Head of caudate nucleus (tissue), 42 donors: ENCODE measurements around the gene TNFRSF11A.

Experiments
- DNase-seq, 42 donors: peaks; one replicate each; pipeline versions ENCODE4 v3.0.0 to v3.0.0-alpha.2; 2020 to 2021; ENCODE audit warnings: mixed read lengths in 7 of 42
- intact Hi-C: fragments of 100-400 bp; cut with DNase I; formaldehyde crosslinking; loops from one replicate; pipeline ENCODE4 v1.15.0; 2022

TNFRSF11A gene

DNA sequence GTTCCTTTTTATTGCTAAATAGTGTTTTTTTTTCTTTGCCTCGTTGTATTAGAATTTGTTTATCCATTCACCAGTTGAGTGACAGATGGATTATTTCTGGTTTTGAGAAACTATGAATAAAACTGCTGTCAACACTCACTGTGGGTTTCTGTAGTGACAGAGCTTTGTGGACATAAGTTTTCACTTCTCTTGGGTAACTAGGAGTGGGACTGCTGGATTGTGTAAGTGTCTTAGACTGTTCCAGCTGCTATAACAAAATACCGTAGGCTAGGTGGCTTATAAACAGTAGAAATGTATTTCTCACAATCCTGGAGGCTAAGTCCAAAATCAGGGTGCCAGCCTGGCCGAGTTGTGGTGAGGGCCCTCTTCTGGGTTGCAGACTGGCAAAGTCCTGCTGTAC is 71.9 kb downstream of the TNFRSF11A start:
- no peak for DNase-seq

DNA sequence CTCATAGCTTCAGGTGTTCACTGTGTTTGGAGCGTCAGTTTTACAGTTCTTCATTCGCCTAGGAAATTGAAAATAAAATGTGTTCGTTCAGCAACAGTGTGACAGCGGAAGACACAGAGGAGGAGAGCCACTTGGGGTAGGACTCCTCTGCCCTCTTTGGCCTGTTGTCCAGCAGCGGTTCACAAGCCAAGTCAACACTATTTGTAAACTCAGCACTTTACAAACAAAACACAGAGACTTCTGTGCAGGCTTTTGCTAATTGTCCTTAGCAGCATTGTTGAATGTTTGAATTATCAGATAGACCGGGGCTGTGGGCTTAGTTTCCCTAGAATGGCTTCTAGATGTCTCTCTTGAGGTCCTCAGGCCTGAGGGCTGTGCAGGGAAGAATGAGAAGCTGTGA is 73.2 kb downstream of the TNFRSF11A start:
- DNase-seq = no peak
- intact Hi-C loops = no loop called here

More for the DNA sequence above, 71.9 kb downstream of the TNFRSF11A start:
- intact Hi-C loops = no loop called here

- intact Hi-C loops = no loop called here
- DNase-seq = no peak
These were observed 74.2 kb downstream of the TNFRSF11A start for GRCh38 chr18:62399276-62399675.

- no peak for DNase-seq
- intact Hi-C loops = no loop called here
These were observed 74.7 kb downstream of the TNFRSF11A start for GRCh38 chr18:62399781-62400308.

- intact Hi-C loops = no loop called here
- DNase-seq = no peak
These were observed 75.8 kb downstream of the TNFRSF11A start for GRCh38 chr18:62400916-62401315.

GRCh38 chr18:62402342-62402948 is 77.3 kb downstream of the TNFRSF11A start:
- no peak for DNase-seq
- intact Hi-C loops = no loop called here

DNA sequence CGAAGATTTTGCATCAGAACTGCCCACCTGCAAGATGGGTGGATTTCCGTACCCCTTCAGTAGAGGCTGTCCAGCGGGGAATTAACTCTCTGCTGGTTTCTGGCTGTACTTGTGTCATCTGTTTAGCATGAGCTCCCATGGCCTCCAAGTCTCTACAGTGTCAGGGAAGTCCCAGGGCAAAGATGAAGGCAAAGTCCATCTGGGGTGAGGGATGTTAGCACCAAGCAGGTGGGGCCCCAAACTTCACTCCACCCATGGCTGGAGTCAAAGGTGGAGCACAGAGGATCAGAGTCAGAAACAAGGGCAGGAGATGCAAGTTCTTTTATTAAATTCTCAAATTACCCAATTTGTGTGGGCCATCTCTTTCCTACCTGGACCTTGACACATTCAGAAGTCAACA is 78.0 kb downstream of the TNFRSF11A start:
- intact Hi-C loops = no loop called here
- DNase-seq = no peak

GRCh38 chr18:62404881-62405280 is 79.8 kb downstream of the TNFRSF11A start:
- intact Hi-C loops = no loop called here
- no peak for DNase-seq

DNA sequence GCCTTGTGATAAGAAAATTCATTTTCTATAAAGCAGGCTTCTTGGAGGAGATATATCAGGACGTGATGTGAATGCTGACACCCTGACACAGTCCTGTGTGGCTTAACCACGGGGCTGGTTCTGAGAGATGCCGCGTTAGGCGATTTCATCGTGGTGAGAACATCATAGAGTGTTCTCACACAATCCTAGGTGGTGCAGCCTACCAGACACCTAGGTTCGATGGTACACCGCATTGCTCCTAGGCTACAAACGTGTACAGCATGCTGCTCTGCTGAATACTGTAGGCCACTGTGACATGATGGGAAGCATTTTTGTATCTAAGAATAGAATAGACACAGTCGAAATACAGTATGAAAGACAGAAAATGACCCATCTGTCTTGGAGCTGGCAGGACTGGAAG is 82.5 kb downstream of the TNFRSF11A start:
- intact Hi-C loops = no loop called here
- DNase-seq = no peak

DNA sequence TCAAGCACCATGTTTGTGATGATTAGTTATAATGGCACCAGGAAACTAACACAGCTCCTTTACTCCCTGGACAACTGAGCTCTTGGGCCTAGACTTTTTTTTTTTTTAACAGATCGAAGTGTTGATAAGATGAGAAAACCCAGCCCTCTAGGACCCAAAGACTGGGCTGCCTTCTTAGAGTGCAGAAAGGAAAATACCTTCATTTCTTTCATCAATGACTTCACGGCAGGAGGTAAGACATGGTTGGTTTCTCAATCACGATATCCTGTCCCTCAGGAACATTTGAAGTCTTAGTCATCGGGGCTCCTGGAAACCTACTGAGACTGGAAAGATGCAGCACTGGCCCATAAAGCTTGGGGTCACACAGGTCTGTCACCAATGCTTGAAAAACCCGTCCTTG is 84.7 kb downstream of the TNFRSF11A start:
- no peak for DNase-seq
- intact Hi-C loops = no loop called here

GRCh38 chr18:62412231-62412979 is 87.3 kb downstream of the TNFRSF11A start:
- no peak for DNase-seq

DNA sequence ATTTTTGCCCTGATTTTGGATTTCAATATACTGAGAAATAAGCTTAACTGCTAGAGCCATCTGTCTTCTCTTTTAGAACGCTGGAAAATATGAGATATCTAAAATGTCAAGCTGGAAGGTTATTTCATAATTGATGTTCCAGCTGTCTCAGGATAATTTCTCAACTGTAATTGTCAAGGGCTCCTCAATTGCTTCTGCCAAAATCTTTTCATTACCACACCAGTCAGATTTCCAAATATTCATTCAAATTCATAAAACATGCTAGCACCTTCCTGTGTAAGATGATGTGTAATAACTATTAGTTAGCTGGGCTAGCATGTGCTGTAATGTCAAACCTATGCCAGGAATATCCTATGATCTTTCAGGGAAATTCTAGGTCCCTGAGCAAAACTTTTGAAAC is 88.1 kb downstream of the TNFRSF11A start:
- no peak for DNase-seq

More at GRCh38 chr18:62412231-62412979, 87.3 kb downstream of the TNFRSF11A start:
- intact Hi-C loops = no loop called here

GRCh38 chr18:62418258-62418657 is 93.1 kb downstream of the TNFRSF11A start:
- no peak for DNase-seq
- intact Hi-C loops = no loop called here

More for the DNA sequence above, 88.1 kb downstream of the TNFRSF11A start:
- intact Hi-C loops = no loop called here

- intact Hi-C loops = no loop called here
- DNase-seq = no peak
These were observed 95.0 kb downstream of the TNFRSF11A start for GRCh38 chr18:62420151-62420512.

DNA sequence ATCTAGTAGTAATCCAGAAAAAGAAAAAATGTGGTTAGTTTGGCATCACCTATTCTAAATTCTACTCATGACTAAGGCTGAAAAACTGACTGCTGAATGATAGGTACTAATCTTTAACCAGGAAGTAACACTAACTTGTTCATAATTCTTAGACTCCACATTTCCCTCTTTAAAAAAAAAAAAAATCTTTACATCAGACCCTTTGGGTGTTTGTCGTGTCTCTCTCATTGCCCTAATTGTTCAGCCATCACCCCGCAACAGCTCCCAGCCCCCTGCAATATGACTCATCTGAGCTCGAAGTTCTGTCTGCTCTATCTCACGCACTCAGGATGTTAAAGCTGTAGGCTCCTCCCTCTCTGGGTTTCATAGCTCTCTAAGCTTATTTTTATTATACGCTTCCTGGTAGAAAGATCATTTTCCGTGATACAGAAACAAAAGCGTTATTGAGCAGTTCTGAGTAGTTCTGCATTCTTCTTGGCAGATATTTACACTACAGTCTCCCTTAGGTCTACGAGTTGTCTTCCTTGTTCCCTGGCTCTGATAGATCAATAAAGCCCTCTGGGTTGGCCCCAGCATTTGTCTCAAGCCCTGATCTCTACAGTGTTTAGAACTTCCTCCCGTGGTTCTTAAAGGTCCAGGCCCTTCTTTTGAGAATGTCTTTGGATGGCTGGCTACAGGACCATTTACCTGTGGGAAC is 95.6 kb downstream of the TNFRSF11A start:
- peak in 30 of 42 donors; percentile 8 to 72 (median 41) for DNase-seq
- intact Hi-C loops = no loop called here

DNA sequence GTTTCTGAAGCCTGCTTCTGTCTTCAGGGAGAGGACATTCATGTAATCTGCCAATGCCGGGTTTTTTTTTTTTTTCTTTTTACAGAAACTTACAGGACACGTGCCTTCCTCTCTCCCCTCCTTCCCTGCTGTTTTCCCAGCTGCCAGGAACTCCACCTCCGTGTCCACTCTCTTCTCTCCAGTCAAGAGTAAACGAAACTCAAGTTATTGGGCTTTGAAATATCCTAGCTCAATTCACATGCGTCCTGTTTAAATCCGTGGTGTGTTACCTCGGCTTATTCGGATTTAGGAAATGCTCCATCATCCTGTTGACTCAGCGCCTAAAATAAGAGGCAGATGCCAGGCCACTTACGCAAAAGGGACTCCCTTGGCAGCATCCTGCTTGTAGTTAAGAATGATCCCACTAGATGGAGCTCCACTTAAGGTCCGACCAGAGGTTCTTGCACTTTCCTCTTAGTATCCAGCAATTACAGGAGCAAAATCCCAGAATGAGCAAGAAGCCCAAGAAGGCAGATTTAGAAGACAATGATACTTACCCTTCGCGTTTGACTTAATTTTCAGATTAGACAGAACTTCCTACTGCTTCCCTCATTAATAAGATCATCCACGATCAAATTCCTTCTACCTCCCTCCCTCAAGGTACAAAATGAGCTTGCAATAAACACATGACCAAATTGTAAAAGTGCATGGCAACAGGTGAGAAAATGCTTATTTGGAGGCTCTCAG is 100.5 kb downstream of the TNFRSF11A start:
- DNase-seq = peak; percentile 10 to 92 (median 67)
- intact Hi-C loops = loop anchor here (2.0 to 5.0 kb wide), 2 partner anchors 102 to 159 kb away; no protein-coding TSS in a partner anchor

- no peak for DNase-seq
- intact Hi-C loops = loop anchor here (5.0 kb wide), 1 partner anchor 101 kb away; no protein-coding TSS in a partner anchor
These were observed 101.0 kb downstream of the TNFRSF11A start for GRCh38 chr18:62426191-62426488.

DNA sequence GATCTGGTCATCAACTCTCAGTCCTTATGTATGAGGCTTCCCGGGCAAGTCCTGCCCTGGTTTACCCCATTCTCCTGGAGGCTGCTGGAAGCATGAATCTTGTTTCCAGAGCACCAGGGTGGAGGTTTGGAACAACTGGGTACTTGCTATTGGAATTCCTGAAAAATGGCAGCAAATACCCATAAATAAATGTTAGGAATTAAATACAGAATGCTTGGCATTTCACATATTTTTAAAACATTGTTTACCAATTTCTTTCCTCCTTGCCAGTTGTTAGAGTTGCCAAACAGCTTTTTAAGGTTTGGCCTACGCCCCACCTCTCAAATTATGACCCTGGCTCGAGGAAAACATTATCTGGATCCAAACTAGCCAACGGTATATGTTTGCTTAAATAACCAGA is 107.1 kb downstream of the TNFRSF11A start:
- intact Hi-C loops = no loop called here
- no peak for DNase-seq

DNA sequence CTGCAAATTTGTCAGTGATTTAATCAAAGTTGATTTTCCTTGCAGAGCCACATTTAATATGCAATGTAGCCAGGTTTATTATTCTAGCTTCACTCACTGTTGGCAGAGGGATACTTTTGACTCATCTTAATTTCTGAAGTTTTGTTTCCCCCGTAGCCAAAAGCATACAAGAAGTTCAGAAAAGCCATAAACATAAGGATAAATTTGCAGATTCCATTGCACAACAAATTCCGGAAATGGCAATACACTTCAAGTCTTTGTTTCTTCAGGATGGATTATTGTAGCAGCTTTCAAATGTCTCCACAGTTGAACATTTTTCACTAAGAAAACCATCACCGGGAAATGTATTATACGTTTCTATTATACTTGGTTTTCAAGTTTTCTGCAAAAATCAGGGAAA is 109.7 kb downstream of the TNFRSF11A start:
- no peak for DNase-seq
- intact Hi-C loops = no loop called here
